Measurements from ENCODE around the gene AQP6. TPM values are rescaled to one million over a fixed set of nuclear protein-coding genes. Genes with fewer than 3 reads are reported as not detected.

AQP6 gene
- total RNA-seq, 6 experiments from 2014 or later, result 0.31 to 0.34 TPM; not detected in 4

DNA sequence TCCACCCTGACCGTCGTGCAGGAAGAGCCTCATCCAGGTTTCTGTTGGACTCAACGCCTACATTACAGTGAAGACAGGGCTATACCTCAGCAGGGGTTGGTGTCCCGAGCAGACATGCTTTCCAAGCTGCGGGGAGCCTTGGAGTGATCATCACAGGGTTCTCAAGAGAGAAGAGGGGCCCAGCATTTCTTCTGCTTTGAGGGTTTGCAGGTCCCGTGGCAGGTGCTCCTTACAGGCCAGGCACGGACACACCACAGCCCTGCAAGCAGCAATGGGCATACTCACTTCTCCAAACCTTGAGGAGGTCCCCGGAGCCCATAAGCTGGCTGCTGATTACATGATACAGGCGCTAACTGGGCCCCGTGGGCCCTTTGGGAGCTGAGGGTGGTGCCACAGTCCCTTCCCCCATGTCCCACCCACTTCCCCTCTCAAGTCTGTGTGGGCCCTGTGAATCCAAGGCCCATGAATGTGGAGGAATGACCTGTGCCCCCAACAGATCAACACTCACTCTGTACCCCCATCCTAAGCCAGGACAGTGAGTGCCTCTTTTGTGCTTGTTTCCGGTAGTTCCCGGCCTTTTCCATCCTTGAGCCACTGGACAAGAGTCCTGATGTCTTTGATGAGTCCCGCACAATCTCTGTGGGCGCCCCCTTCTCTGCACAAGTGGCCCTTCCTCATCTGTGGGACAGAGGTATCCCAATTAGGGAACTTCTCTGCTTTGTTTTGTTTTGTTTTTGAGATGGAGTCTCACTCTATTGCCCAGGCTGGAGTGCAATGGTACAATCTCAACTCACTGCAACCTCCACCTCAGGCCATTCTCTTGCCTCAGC lies 21.1 kb upstream of the AQP6 start:
- H3K36me3 ChIP-seq, result no peaks in the 10 kb centered on the region
- WGBS (ENCODE audit: insufficient coverage, low coverage, low lambda C conversion rate, missing lambda C conversion rate), result 84% methylated on average over 5 of the region's 14 CpGs
- H3K9me3 ChIP-seq, result no peaks in the 10 kb centered on the region
- no peak for TF ChIP-seq POLR2A (IDR thresholded peaks at IDR 0.05)
- TF ChIP-seq, protein P1, sequence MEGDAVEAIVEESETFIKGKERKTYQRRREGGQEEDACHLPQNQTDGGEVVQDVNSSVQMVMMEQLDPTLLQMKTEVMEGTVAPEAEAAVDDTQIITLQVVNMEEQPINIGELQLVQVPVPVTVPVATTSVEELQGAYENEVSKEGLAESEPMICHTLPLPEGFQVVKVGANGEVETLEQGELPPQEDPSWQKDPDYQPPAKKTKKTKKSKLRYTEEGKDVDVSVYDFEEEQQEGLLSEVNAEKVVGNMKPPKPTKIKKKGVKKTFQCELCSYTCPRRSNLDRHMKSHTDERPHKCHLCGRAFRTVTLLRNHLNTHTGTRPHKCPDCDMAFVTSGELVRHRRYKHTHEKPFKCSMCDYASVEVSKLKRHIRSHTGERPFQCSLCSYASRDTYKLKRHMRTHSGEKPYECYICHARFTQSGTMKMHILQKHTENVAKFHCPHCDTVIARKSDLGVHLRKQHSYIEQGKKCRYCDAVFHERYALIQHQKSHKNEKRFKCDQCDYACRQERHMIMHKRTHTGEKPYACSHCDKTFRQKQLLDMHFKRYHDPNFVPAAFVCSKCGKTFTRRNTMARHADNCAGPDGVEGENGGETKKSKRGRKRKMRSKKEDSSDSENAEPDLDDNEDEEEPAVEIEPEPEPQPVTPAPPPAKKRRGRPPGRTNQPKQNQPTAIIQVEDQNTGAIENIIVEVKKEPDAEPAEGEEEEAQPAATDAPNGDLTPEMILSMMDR (IDR thresholded peaks at IDR 0.05), result no peak
- ATAC-seq (no peak), DNase-seq (peak in 1 of 3 donors; percentile 28)
- intact Hi-C loops (cut with DNase I), result no loop called here
- no peaks in the 10 kb centered on the region for H3K27me3 ChIP-seq
- H3K4me3 ChIP-seq, result no peak overlapping the region
- peaks cover 0 to 6% (median 0%) of the 10 kb centered on the region in 4 donors for H3K4me1 ChIP-seq
- no peak overlapping the region for H3K27ac ChIP-seq

GRCh38 chr12:49952391-49953055 lies 20.2 kb upstream of the AQP6 start:
- no peak overlapping the region for H3K27ac ChIP-seq
- TF ChIP-seq POLR2A (IDR thresholded peaks at IDR 0.05), result no peak
- TF ChIP-seq, protein P1 (IDR thresholded peaks at IDR 0.05), result no peak
- DNase-seq (no peak), ATAC-seq (peak in 3 of 4 donors; percentile 40 to 59 (median 50))
- no peak overlapping the region for H3K4me3 ChIP-seq
- H3K27me3 ChIP-seq, result no peaks in the 10 kb centered on the region
- peaks cover 0 to 6% (median 0%) of the 10 kb centered on the region in 4 donors for H3K4me1 ChIP-seq
- intact Hi-C loops (cut with DNase I), result no loop called here
- H3K36me3 ChIP-seq, result no peaks in the 10 kb centered on the region
- no peaks in the 10 kb centered on the region for H3K9me3 ChIP-seq
- 14% methylated on average over 1 of the region's 1 CpG for WGBS (ENCODE audit: insufficient coverage, low coverage, low lambda C conversion rate, missing lambda C conversion rate)

GRCh38 chr12:49953151-49953550 lies 19.6 kb upstream of the AQP6 start:
- 79% methylated on average over 3 of the region's 4 CpGs for WGBS (ENCODE audit: insufficient coverage, low coverage, low lambda C conversion rate, missing lambda C conversion rate)
- no peaks in the 10 kb centered on the region for H3K9me3 ChIP-seq
- DNase-seq (peak in 1 of 3 donors; percentile 41), ATAC-seq (no peak)
- H3K4me3 ChIP-seq, result no peak overlapping the region
- H3K4me1 ChIP-seq, result peaks cover 0 to 6% (median 0%) of the 10 kb centered on the region in 4 donors
- intact Hi-C loops (cut with DNase I), result no loop called here
- TF ChIP-seq, protein P1 (IDR thresholded peaks at IDR 0.05), result no peak
- TF ChIP-seq POLR2A (IDR thresholded peaks at IDR 0.05), result no peak
- no peaks in the 10 kb centered on the region for H3K27me3 ChIP-seq
- no peak overlapping the region for H3K27ac ChIP-seq
- no peaks in the 10 kb centered on the region for H3K36me3 ChIP-seq

DNA sequence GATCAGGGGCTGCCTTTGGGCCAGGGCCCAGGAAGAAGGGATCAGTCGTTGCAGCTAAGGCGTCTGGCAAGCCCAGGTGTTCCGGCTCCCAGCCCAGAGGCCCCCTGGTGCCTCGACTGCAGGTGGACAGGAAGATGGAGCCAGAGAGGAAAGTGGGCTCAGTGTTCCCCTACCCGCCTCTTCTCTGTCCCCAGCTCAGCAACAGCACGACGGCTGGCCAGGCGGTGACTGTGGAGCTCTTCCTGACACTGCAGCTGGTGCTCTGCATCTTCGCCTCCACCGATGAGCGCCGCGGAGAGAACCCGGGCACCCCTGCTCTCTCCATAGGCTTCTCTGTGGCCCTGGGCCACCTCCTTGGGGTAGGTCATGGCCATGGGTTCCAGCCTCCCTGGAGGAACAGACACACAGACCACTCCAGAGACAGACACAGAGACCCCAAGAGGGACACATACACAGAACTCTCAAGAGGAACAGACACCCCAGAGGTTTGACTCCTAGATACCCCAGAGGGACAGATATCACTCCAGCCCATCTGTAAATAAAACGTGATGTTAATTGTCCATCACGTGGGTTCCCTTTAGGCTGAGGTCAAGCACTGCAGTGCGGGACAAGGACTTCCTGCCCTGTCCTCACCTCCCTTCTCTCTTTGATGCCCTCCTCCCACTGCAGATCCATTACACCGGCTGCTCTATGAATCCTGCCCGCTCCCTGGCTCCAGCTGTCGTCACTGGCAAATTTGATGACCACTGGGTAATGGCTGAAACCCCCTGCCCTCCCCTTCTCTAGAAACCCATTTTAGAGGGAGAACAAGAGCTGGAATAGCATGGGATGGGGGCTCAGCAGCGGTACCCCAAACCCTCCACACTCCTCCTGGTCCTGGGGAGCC lies 18.5 kb upstream of the AQP6 start:
- DNase-seq (peak in 2 of 3 donors; percentile 40 to 54), ATAC-seq (no peak)
- H3K4me3 ChIP-seq, result no peak overlapping the region
- no peaks in the 10 kb centered on the region for H3K27me3 ChIP-seq
- no peaks in the 10 kb centered on the region for H3K36me3 ChIP-seq
- intact Hi-C loops (cut with DNase I), result no loop called here
- no peak overlapping the region for H3K27ac ChIP-seq
- TF ChIP-seq, protein P1 (IDR thresholded peaks at IDR 0.05), result no peak
- no peak for TF ChIP-seq POLR2A (IDR thresholded peaks at IDR 0.05)
- no peaks in the 10 kb centered on the region for H3K9me3 ChIP-seq
- WGBS (ENCODE audit: insufficient coverage, low coverage, low lambda C conversion rate, missing lambda C conversion rate), result 91% methylated on average over 9 of the region's 21 CpGs
- H3K4me1 ChIP-seq, result peaks cover 0 to 6% (median 0%) of the 10 kb centered on the region in 4 donors

All from right lobe of liver (tissue), 6 donors.